ENCODE results near the gene SDK1. TPM values are rescaled to one million over a fixed set of nuclear protein-coding genes. Genes with fewer than 3 reads are reported as not detected.

Gene SDK1
- polyA plus RNA-seq, 2 of the 4 experiments (the other 2 are of a cell fraction), result 0.12 to 0.28 TPM

DNA sequence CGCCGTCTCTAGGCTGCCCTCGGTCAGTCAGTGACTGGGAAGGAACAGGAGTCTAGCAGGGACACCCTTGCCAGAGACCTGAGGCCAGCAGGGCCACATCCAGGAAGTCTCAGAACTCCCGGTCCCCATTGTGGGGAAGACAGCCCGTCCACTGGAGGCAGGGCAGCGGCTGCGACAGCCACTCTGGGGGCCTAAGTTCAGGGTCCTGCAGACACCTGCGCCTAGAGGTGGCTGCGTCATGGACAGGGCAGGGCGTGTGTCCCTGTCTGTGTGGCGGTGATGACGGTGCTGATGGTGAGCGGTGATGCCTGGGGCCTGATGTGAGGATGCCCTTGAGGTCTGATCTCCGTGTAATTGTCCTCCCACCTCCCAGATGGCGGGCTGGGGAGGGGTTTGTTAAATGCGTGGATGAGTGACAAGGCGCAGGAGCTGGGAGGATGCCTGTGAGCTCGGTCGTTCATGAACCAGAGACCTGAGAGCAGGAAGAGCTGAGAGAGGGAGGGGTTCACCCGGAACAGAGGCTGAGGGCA lies 843.2 kb downstream of the SDK1 start:
- Histone ChIP-seq H3K4me3 (no peak overlapping the region), H3K9me3 (no peaks in the 10 kb centered on the region), H3K27ac (no peak overlapping the region), H3K4me1 (no peaks in the 10 kb centered on the region), H3K4me2 (no peak overlapping the region)
- ChIA-PET CTCF (interaction anchor here (0.6 kb wide), 1 partner anchor 74 kb away, joined by 3 read pairs; no protein-coding TSS in a partner anchor), POLR2A (no interaction called here)
- TF ChIP-seq ZNF302 (CRISPR knock-in tag; IDR thresholded peaks at IDR 0.05), result no peak
- no peak for TF ChIP-seq KDM1A (IDR thresholded peaks at IDR 0.05; ENCODE audit: low read depth)
- no peak for TF ChIP-seq SREBF2 (IDR thresholded peaks at IDR 0.05)
- no peak for TF ChIP-seq NR3C1 (IDR thresholded peaks at IDR 0.05)
- no peak for TF ChIP-seq CBX8 (IDR thresholded peaks at IDR 0.05)
- TF ChIP-seq, protein P1, sequence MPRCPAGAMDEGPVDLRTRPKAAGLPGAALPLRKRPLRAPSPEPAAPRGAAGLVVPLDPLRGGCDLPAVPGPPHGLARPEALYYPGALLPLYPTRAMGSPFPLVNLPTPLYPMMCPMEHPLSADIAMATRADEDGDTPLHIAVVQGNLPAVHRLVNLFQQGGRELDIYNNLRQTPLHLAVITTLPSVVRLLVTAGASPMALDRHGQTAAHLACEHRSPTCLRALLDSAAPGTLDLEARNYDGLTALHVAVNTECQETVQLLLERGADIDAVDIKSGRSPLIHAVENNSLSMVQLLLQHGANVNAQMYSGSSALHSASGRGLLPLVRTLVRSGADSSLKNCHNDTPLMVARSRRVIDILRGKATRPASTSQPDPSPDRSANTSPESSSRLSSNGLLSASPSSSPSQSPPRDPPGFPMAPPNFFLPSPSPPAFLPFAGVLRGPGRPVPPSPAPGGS (IDR thresholded peaks at IDR 0.05), result no peak
- TF ChIP-seq, protein P2, sequence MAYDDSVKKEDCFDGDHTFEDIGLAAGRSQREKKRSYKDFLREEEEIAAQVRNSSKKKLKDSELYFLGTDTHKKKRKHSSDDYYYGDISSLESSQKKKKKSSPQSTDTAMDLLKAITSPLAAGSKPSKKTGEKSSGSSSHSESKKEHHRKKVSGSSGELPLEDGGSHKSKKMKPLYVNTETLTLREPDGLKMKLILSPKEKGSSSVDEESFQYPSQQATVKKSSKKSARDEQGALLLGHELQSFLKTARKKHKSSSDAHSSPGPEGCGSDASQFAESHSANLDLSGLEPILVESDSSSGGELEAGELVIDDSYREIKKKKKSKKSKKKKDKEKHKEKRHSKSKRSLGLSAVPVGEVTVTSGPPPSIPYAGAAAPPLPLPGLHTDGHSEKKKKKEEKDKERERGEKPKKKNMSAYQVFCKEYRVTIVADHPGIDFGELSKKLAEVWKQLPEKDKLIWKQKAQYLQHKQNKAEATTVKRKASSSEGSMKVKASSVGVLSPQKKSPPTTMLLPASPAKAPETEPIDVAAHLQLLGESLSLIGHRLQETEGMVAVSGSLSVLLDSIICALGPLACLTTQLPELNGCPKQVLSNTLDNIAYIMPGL (CRISPR knock-in tag; IDR thresholded peaks at IDR 0.05; ENCODE audit: borderline replicate concordance), result no peak
- TF ChIP-seq USF2 (IDR thresholded peaks at IDR 0.05), result no peak
- TF ChIP-seq ZSCAN20 (CRISPR knock-in tag; IDR thresholded peaks at IDR 0.05), result no peak
- 30% methylated on average over 9 of the region's 20 CpGs for WGBS (ENCODE audit: missing lambda C conversion rate)
- FAIRE-seq, result no peak
- no peak for ATAC-seq
- DNase-seq (ENCODE audit: low read depth in 1 of 2, low spot score in 1 of 2), result no peak

DNA sequence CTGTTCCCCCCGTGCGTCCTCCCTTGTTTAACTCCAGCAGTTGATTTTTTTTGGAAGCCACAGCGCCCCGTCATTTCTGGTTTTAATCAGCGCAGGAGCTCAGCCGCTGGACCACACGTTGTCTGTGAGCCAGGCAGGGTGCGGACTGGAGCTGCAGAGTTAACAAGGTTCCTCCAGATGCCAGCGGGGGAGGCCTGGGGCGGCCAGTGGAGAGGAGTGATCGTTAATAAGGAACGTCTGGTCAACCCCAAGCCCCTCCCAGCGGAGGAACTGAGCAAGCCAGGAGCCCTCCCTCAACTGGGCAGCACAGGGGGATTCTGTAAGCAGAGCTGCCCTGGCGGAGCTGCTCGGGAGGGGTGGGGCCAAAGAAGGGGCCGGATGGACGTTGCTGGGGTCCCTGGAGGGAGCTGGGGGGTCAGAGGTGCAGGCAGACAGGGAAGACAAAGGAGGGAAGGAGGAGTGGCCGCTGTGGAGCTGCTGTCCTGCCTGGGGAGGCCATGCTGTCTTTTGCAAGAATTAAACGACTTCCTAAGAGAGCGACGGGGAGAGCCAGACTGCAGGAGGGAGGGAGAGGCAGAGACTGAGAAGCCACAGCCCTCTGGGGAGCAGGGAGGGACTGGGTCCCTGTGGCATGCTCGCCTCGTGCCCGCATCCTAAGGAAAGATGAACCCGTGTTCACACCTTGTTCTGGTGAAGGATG lies 843.9 kb downstream of the SDK1 start:
- no peak overlapping the region for H3K4me2 ChIP-seq
- 35% methylated on average over 22 of the region's 25 CpGs for WGBS (ENCODE audit: missing lambda C conversion rate)
- no peak overlapping the region for H3K27ac ChIP-seq
- ChIA-PET CTCF (interaction anchor here (0.8 to 1.7 kb wide), 2 partner anchors 9 to 15 kb away, joined by 4 to 5 read pairs; no protein-coding TSS in a partner anchor), POLR2A (no interaction called here)
- no peaks in the 10 kb centered on the region for H3K9me3 ChIP-seq
- FAIRE-seq (no peak), ATAC-seq (no peak; a peak in 2 of 6 replicates), DNase-seq (ENCODE audit: low read depth in 1 of 2, low spot score in 1 of 2) (no peak)
- H3K4me3 ChIP-seq, result no peak overlapping the region
- H3K4me1 ChIP-seq, result no peaks in the 10 kb centered on the region
- TF ChIP-seq, protein P1 (IDR thresholded peaks at IDR 0.05), result no peak
- TF ChIP-seq POLR2AphosphoS2 (conservative IDR thresholded peaks at IDR 0.05; ENCODE audit: low read length), result no peak
- no peak for TF ChIP-seq USF2 (IDR thresholded peaks at IDR 0.05)
- no peak for TF ChIP-seq JUNB (IDR thresholded peaks at IDR 0.05)
- TF ChIP-seq NR3C1 (IDR thresholded peaks at IDR 0.05), result no peak
- no peak for TF ChIP-seq SREBF2 (IDR thresholded peaks at IDR 0.05)
- TF ChIP-seq ZC3H11A (IDR thresholded peaks at IDR 0.05), result no peak
- no peak for TF ChIP-seq EHF (CRISPR knock-in tag; IDR thresholded peaks at IDR 0.05)
- TF ChIP-seq, protein P2 (CRISPR knock-in tag; IDR thresholded peaks at IDR 0.05; ENCODE audit: borderline replicate concordance), result no peak
- TF ChIP-seq POLR2A (IDR thresholded peaks at IDR 0.05; ENCODE audit: low read length), result no peak
- TF ChIP-seq KDM5A (IDR thresholded peaks at IDR 0.05), result no peak

All from A549 (cell line).